Subcutaneous abdominal adipose tissue (tissue), 5 donors: ENCODE results near the gene C10orf62.

ENCODE experiments used
- H3K27ac ChIP-seq: one replicate; pipeline ENCODE4 v1.7.0; 2013; ENCODE audit warnings: low read depth, mild to moderate bottlenecking, inconsistent platforms, low read length, moderate library complexity
- H3K27me3 ChIP-seq, 5 donors: one replicate each; pipeline ENCODE4 v1.7.0; 2013; ENCODE audit warnings: low read length in 5 of 5, inconsistent platforms in 1 of 5; ENCODE audit not compliant: control insufficient read depth in 5 of 5, insufficient read depth in 4 of 5
- H3K36me3 ChIP-seq, 5 donors: one replicate each; pipeline ENCODE4 v1.7.0; 2013; ENCODE audit warnings: low read length in 5 of 5; ENCODE audit not compliant: control insufficient read depth in 5 of 5, insufficient read depth in 5 of 5
- H3K4me1 ChIP-seq, 5 donors: one replicate each; pipeline ENCODE4 v1.7.0; 2013; ENCODE audit warnings: low read length in 5 of 5, mild to moderate bottlenecking in 3 of 5, moderate library complexity in 1 of 5; ENCODE audit not compliant: control insufficient read depth in 5 of 5, insufficient read depth in 5 of 5
- H3K4me3 ChIP-seq, 5 donors: one replicate each; pipeline ENCODE4 v1.7.0; 2013; ENCODE audit warnings: low read length in 5 of 5, low read depth in 1 of 5
- H3K9ac ChIP-seq, 5 donors: one replicate each; pipeline ENCODE4 v1.7.0; 2013; ENCODE audit warnings: low read length in 5 of 5, mild to moderate bottlenecking in 4 of 5, moderate library complexity in 3 of 5
- H3K9me3 ChIP-seq, 5 donors: one replicate each; pipeline ENCODE4 v1.7.0; 2013; ENCODE audit warnings: low read length in 5 of 5; ENCODE audit not compliant: control insufficient read depth in 5 of 5
- donor health status: healthy.
- donor health status: healthy.
- donor health status: healthy.
- donor health status: healthy.
- donor health status: healthy.

Gene C10orf62

DNA sequence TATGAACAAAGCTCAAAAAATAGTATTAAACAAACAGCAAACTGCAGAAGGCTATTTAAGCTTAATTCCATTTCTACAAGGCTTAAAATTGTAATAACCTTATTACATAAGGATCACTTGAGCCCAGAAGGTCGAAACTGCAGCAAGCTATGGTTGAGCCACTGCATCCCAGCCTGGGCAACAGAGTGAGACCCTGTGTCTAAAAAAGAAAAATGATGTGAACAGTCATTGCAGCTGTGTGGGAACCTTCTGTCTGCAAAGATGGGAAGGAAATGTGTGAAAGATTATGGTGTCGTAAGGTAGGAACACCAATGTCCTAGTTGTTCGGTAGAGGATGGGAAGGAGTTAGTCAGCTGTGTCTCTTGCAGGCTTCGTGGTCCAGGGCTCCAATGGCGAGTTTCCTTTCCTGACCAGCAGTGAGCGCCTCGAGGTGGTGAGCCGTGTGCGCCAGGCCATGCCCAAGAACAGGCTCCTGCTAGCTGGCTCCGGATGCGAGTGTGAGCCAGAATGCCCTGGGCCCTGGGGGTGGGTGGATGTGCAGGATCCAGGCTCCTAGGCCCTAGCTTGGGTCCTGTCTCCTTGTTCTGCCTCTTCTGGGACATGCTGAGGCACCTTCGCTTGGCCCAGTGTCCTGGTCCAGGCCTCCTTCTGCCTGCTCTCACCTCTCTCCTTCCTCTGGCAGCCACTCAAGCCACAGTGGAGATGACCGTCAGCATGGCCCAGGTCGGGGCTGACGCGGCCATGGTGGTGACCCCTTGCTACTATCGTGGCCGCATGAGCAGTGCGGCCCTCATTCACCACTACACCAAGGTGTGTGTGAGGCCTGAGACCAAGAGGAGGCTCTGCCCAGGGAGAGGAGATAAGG is 9.1 kb downstream of the C10orf62 start:
- Histone ChIP-seq H3K9me3 (no peaks in the 10 kb centered on the region), H3K27ac (no peak overlapping the region), H3K4me3 (no peak overlapping the region), H3K9ac (no peak overlapping the region), H3K27me3 (no peaks in the 10 kb centered on the region), H3K4me1 (peaks cover under 1 to 11% (median 9%) of the 10 kb centered on the region in 5 donors), H3K36me3 (no peaks in the 10 kb centered on the region)

DNA sequence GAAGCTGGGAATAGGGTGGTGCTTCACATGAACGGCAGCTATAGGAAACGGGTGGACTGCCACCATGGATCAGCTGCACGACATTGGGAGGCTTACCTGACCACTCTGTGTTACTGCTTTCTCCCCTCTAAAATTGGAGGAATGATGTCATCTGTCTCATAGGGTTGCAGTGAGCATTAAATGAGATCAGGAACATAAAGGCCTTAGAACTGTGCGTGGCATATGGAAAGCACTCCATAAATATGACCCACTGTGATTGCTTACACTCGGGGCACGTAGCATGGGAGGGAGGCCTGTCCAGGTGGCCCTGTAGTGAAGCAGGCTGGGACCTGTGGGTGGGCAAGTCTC is 9.7 kb downstream of the C10orf62 start:
- Histone ChIP-seq H3K9ac (no peak overlapping the region), H3K9me3 (no peaks in the 10 kb centered on the region), H3K27me3 (no peaks in the 10 kb centered on the region), H3K4me1 (peaks cover 0 to 10% (median 7%) of the 10 kb centered on the region in 5 donors), H3K36me3 (no peaks in the 10 kb centered on the region), H3K27ac (no peak overlapping the region), H3K4me3 (no peak overlapping the region)

DNA sequence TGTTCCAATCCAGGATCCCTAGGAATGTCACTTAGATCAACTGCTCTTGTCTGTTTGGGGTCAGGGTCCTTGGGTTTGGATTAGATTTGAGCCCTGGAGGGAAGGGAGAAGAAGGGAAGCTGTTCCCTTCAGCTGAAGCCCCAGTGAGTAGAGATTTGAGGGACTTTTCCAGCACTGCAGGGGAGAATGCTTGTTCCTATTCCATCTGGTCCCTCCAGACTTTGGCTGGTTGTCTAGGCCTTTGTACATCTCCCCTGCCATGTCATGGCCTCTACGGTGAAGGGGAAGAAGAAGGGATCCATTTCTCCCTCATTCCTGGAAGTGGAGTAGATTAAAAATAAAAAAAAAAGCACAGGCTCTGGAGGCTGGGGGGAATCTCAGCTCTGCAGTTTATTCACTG is 11.1 kb downstream of the C10orf62 start:
- Histone ChIP-seq H3K4me3 (no peak overlapping the region), H3K27ac (no peak overlapping the region), H3K27me3 (no peaks in the 10 kb centered on the region), H3K4me1 (peaks cover 0 to 10% (median 7%) of the 10 kb centered on the region in 5 donors), H3K9ac (no peak overlapping the region), H3K36me3 (no peaks in the 10 kb centered on the region), H3K9me3 (no peaks in the 10 kb centered on the region)

DNA sequence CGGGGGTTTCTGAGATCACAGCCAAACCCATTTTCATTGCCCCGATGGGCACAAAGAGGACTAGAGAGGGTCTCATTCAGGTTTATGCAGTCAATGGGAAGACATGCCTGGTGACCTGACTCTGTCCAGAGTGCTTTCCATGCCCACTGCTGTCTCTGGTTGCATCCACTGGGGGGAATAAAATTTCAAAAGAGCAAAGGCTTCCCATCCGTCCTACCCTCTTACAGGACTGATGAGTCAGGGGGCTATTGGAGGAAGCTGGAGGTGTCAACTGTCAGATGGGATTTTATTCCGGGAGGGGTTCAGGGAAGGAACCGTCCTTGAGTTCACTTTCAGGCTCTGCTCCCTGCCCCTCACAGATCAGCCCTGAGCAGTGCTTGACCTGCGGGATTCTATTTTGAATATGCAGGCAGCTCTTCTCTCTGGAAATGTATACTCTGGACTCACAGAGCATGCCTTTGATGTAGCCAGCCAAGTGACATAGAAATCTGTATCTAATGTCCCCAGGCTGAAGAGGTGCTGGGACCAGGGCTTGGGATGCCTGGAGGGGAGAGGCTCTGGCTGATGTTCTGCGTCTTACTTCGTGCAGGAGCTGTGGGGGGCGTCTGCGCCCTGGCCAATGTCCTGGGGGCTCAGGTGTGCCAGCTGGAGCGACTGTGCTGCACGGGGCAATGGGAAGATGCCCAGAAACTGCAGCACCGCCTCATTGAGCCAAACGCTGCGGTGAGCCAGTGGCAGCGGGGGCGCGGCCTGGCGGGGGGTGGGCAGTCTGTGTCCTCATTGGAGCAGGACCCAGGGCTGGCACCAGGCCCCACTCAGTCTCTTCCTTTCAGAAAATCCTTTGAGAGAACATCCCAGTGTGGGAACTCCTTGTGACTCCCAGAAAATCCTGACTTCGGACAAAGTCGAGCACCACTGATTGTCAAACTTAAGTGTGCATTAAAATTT is 12.0 kb downstream of the C10orf62 start:
- Histone ChIP-seq H3K9me3 (no peaks in the 10 kb centered on the region), H3K4me3 (no peak overlapping the region), H3K27me3 (no peaks in the 10 kb centered on the region), H3K9ac (no peak overlapping the region), H3K4me1 (peaks cover 0 to 2% (median 0%) of the 10 kb centered on the region in 5 donors), H3K36me3 (no peaks in the 10 kb centered on the region), H3K27ac (no peak overlapping the region)

DNA sequence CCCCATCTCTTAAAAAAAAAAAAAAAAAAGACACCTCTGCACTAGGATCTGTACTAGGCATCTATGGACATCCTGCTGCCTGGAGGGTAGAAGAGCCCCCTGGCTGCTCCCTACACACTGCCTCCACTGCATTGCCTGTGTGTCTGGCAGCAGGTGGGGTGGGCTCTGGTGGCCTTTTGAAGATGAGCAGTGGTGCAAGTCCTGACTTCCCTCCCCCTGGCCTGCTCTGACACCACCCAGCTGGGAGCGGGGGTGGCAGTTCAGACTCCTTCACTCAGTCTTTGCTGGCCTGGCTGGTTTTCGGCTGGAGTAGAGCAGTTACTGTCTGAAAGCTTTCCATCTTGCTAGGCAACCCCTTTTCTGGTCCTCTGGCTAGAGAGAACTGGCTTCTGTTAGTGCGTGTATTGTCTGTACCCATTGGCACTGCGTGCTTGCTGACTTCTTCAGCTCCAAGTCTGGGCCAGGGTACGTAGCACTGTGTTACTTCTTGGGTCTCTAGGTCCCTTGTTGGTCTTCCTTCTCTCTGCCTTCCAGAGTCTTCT is 17.6 kb downstream of the C10orf62 start:
- Histone ChIP-seq H3K9ac (no peak overlapping the region), H3K4me1 (no peaks in the 10 kb centered on the region), H3K27ac (no peak overlapping the region), H3K9me3 (no peaks in the 10 kb centered on the region), H3K27me3 (no peaks in the 10 kb centered on the region), H3K36me3 (no peaks in the 10 kb centered on the region), H3K4me3 (no peak overlapping the region)

DNA sequence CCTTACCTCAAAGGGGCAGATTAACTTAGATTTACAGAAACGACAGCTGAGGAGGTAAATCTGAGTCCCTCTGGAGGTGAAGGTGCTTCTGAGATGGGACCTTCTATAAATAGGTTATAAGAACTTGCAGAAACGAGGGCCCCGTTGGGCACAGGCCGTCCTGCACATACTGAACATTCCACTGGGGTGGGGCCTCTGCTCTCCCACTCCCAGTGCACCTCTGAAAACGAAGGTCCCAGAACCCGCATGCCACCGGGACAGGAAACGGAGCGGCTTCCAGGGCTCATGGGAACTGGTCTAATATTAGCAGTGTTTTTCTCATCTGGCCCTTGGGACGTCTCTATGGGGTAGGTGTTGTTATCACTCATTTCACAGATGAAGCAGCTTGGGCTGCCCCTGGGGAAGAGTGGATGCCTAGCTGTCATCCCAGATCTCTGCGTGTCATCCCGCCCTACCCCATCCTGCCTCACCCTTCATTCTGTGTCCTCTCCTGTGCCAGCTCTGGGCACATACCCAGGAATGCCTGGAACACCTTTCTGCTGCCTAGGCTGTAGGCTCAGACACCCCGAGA is 19.6 kb downstream of the C10orf62 start:
- no peak overlapping the region for H3K9ac ChIP-seq
- H3K27me3 ChIP-seq, result no peaks in the 10 kb centered on the region
- H3K36me3 ChIP-seq, result no peaks in the 10 kb centered on the region
- no peaks in the 10 kb centered on the region for H3K9me3 ChIP-seq
- no peak overlapping the region for H3K4me3 ChIP-seq
- H3K27ac ChIP-seq, result no peak overlapping the region
- H3K4me1 ChIP-seq, result no peaks in the 10 kb centered on the region

DNA sequence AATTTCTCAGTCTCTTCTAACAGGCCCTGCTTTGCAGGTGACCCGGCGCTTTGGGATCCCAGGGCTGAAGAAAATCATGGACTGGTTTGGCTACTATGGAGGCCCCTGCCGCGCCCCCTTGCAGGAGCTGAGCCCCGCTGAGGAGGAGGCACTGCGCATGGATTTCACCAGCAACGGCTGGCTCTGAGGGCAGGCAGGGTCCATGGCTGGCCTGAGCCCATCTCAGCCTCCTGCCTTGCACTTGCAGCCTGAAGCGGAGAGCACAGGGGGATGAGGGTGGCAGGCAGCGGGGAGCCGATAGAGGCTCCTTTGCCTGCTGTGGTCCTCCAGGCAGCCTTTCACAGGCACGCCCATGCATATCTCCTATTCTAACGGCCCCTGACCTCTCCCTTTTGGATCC is 22.0 kb downstream of the C10orf62 start:
- H3K27ac ChIP-seq, result no peak overlapping the region
- H3K4me3 ChIP-seq, result no peak overlapping the region
- H3K9me3 ChIP-seq, result no peaks in the 10 kb centered on the region
- no peak overlapping the region for H3K9ac ChIP-seq
- peaks cover 0 to 6% (median 0%) of the 10 kb centered on the region in 5 donors for H3K36me3 ChIP-seq
- peaks cover 0 to 3% (median 0%) of the 10 kb centered on the region in 5 donors for H3K4me1 ChIP-seq
- no peaks in the 10 kb centered on the region for H3K27me3 ChIP-seq

DNA sequence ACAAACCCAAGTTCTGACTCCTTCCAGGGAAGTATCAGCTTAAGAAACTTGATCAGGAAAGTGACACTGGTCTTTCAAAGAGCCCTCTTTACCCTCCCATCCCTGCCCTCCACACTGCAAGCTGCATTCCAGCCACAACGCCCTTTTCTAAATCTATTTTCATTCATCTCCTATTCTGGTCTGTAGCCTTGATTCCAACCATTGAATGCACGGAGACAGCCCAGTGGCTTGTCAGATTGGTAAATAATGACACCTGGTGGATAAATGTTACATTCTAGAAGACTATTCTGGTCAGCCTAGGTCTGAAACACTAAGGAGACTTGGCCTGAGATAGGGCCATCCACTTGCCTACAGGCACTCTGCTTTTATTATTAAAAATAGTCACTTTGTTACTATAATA is 22.9 kb downstream of the C10orf62 start:
- no peaks in the 10 kb centered on the region for H3K27me3 ChIP-seq
- no peak overlapping the region for H3K27ac ChIP-seq
- no peak overlapping the region for H3K4me3 ChIP-seq
- no peaks in the 10 kb centered on the region for H3K9me3 ChIP-seq
- H3K4me1 ChIP-seq, result peaks cover 0 to 3% (median 0%) of the 10 kb centered on the region in 5 donors
- H3K9ac ChIP-seq, result no peak overlapping the region
- peaks cover 0 to 6% (median 0%) of the 10 kb centered on the region in 5 donors for H3K36me3 ChIP-seq

DNA sequence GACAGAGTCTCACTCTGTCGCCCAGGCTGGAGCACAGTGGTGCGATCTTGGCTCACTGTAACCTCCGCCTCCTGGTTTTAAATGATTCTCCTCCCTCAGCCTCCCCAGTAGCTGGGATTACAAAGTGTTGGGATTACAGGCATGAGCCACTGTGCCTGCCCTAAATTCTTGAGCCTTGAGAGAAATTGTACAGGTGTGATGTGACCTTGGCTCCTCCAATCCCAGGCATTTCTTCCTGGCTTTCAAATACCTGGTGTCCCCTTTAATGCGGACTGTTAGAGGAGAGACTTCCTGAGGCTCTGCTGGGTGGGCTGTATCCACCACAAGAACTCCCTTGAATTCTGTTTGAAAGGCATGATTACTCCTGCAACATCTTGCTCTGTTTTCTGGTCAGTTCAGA is 28.8 kb downstream of the C10orf62 start:
- Histone ChIP-seq H3K9me3 (no peaks in the 10 kb centered on the region), H3K27me3 (no peaks in the 10 kb centered on the region), H3K36me3 (peaks cover 0 to 6% (median 0%) of the 10 kb centered on the region in 5 donors), H3K4me1 (peaks cover 0 to 3% (median 0%) of the 10 kb centered on the region in 5 donors), H3K4me3 (no peak overlapping the region), H3K9ac (peak overlapping the region in 1 of 5 donors; percentile 30), H3K27ac (no peak overlapping the region)
